ENCODE measurements around the gene SLC6A19. TPM values are rescaled to one million over a fixed set of nuclear protein-coding genes. Genes with fewer than 3 reads are reported as not detected.

SLC6A19 gene
- polyA plus RNA-seq, 1 of the 3 experiments (the other 2 are of a cell fraction): not detected

DNA sequence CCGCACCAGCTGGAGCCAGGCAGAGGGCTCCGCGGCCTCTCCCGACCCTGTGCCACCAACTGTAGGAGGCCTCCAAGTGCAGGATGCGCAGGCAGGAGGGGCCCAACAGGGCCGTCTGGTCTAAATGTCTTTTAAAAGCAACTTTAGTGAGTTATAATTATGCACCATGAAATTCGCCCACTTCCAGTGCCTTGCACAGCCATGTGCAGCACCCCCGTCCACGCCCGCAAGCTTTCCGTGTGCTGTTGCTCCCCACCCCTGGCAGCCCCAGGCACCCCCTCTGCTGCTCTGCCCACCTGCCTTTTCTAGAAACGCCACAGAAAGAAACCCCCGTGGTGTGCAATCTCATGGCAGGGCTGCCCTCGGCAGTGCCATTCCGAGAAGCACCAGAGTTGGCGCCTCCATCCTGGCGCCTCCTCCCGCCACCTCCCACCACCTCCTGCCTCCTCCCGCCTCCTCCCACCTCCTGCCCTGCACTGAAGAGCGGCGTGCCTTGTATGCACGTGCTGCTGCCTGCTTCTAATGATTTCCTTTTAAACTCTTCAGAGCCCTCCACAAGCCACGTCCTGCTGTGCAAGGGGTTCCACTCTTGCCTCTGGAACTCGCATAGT lies 16.3 kb downstream of the SLC6A19 start:
- no peak overlapping the region for H3K4me2 ChIP-seq
- CTCF ChIA-PET: interaction anchor here (0.7 kb wide), 1 partner anchor 10 kb away, joined by 3 read pairs; no protein-coding TSS in a partner anchor
- TF ChIP-seq REST (IDR thresholded peaks at IDR 0.05; ENCODE audit: low read depth, low read length): no peak
- TF ChIP-seq NFIC (IDR thresholded peaks at IDR 0.05; ENCODE audit: borderline replicate concordance): no peak
- TF ChIP-seq GATA2 (CRISPR knock-in tag; IDR thresholded peaks at IDR 0.05): no peak
- no peak for TF ChIP-seq RFX5 (IDR thresholded peaks at IDR 0.05; ENCODE audit: low read length)
- no peak for TF ChIP-seq YY1 (IDR thresholded peaks at IDR 0.05; ENCODE audit: low read depth)
- no peak for TF ChIP-seq FOXM1 (IDR thresholded peaks at IDR 0.05; ENCODE audit: low read depth)
- no peak for TF ChIP-seq ELF1 (IDR thresholded peaks at IDR 0.05)
- H3K27me3 ChIP-seq (ENCODE audit: insufficient read depth): no peaks in the 10 kb centered on the region; the same call in 1 of the 2 replicates
- POLR2A ChIA-PET: no interaction called here
- H3K9me3 ChIP-seq: no peaks in the 10 kb centered on the region
- H3K4me3 ChIP-seq (ENCODE audit: low read depth in 2 of 2, low read length in 1 of 2): no peak overlapping the region
- no peak overlapping the region for H2AFZ ChIP-seq (ENCODE audit: low read depth)
- peaks cover 6% of the 10 kb centered on the region for H3F3A ChIP-seq (replicated peaks; ENCODE audit: insufficient read depth)
- H3K9ac ChIP-seq: no peak overlapping the region
- H3K9me2 ChIP-seq: no peaks in the 10 kb centered on the region
- no peak overlapping the region for H3K27ac ChIP-seq (ENCODE audit: low read depth in 2 of 2, low read length in 1 of 2)
- WGBS (ENCODE audit: low lambda C conversion rate): 23% methylated on average over 19 of the region's 24 CpGs
- H3K36me3 ChIP-seq (replicated peaks in 1 of 2; ENCODE audit: control insufficient read depth in 1 of 2, insufficient read depth in 2 of 2, low read length in 1 of 2): no peaks in the 10 kb centered on the region
- no peak for DNase-seq
- H3K79me2 ChIP-seq (ENCODE audit: insufficient read depth): no peaks in the 10 kb centered on the region
- no peaks in the 10 kb centered on the region for H4K20me1 ChIP-seq (ENCODE audit: insufficient read depth)
- no peaks in the 10 kb centered on the region for H3K4me1 ChIP-seq (ENCODE audit: control insufficient read depth in 1 of 2, insufficient read depth in 2 of 2, low read depth in 1 of 2, low read length in 1 of 2)

- WGBS (ENCODE audit: low lambda C conversion rate): 56% methylated on average over 17 of the region's 38 CpGs
- Histone ChIP-seq H4K20me1 (ENCODE audit: insufficient read depth) (no peaks in the 10 kb centered on the region), H3K79me2 (ENCODE audit: insufficient read depth) (no peaks in the 10 kb centered on the region), H2AFZ (ENCODE audit: low read depth) (no peak overlapping the region), H3K9me3 (no peaks in the 10 kb centered on the region), H3K27me3 (ENCODE audit: insufficient read depth) (no peaks in the 10 kb centered on the region; the same call in 1 of the 2 replicates), H3K9me2 (no peaks in the 10 kb centered on the region), H3K36me3 (replicated peaks in 1 of 2; ENCODE audit: control insufficient read depth in 1 of 2, insufficient read depth in 2 of 2, low read length in 1 of 2) (no peaks in the 10 kb centered on the region), H3K4me1 (ENCODE audit: control insufficient read depth in 1 of 2, insufficient read depth in 2 of 2, low read depth in 1 of 2, low read length in 1 of 2) (no peaks in the 10 kb centered on the region), H3K4me3 (ENCODE audit: low read depth in 2 of 2, low read length in 1 of 2) (no peak overlapping the region), H3K27ac (ENCODE audit: low read depth in 2 of 2, low read length in 1 of 2) (no peak overlapping the region), H3F3A (replicated peaks; ENCODE audit: insufficient read depth) (peaks cover 6% of the 10 kb centered on the region), H3K9ac (no peak overlapping the region), H3K4me2 (no peak overlapping the region)
- TF ChIP-seq REST (IDR thresholded peaks at IDR 0.05; ENCODE audit: low read depth, low read length) (no peak), FOXM1 (IDR thresholded peaks at IDR 0.05; ENCODE audit: low read depth) (no peak), JUND (IDR thresholded peaks at IDR 0.05) (no peak), MEF2A (IDR thresholded peaks at IDR 0.05; ENCODE audit: borderline replicate concordance, low read depth) (no peak)
- ChIA-PET CTCF (interaction anchor here (1.2 kb wide), 1 partner anchor 12 kb away, joined by 3 read pairs; no protein-coding TSS in a partner anchor), POLR2A (no interaction called here)
- no peak for DNase-seq
Observed at GRCh38 chr5:1218351-1219080, 17.1 kb downstream of the SLC6A19 start.

Measured in SK-N-SH (cell line).